Measurements from ENCODE around the gene IL13RA2. TPM values are rescaled to one million over a fixed set of nuclear protein-coding genes. Genes with fewer than 3 reads are reported as not detected.

The IL13RA2 gene
- total RNA-seq, 4 donors from 2014 or later: 0.81 TPM; not detected in 3

- Histone ChIP-seq H3K36me3 (no peaks in the 10 kb centered on the region), H3K4me3 (no peak overlapping the region), H3K9me3 (no peaks in the 10 kb centered on the region), H3K4me1 (no peaks in the 10 kb centered on the region), H3K27ac (no peak overlapping the region), H3K27me3 (no peaks in the 10 kb centered on the region)
- TF ChIP-seq POLR2AphosphoS5 (IDR thresholded peaks at IDR 0.05): no peak
- 23% methylated on average over 1 of the region's 1 CpG for whole genome bisulfite sequencing
- no peak for DNase-seq (ENCODE audit: low spot score in 2 of 2)
These were observed 35.8 kb upstream of the IL13RA2 start for GRCh38 chrX:115053223-115053622.

DNA sequence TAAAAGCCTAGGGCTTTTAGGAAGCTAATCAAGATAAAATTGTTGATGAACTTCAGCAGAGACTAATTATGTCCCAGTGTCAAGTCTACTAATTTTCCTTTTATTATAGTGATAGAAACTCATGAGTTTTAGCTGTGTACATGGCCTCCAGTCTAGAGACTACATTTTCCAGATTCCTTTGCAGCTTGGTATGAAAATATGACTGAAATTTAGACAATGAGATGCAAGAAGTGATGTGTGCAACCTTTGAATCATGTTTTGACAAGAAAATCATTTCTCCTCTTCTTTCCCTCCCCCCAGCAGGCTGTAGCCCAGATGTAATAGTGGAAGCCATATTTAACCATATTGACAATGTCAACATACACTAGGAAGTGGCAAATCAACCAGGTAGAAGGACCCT, 30.3 kb upstream of the IL13RA2 start:
- TF ChIP-seq EP300 (IDR thresholded peaks at IDR 0.05): no peak
- no peak for TF ChIP-seq POLR2AphosphoS5 (IDR thresholded peaks at IDR 0.05)
- TF ChIP-seq CTCF (IDR thresholded peaks at IDR 0.05): no peak
- Histone ChIP-seq H3K36me3 (no peaks in the 10 kb centered on the region), H3K9me3 (no peaks in the 10 kb centered on the region), H3K4me1 (no peaks in the 10 kb centered on the region), H3K27ac (no peak overlapping the region), H3K4me3 (no peak overlapping the region), H3K27me3 (no peaks in the 10 kb centered on the region)
- no peak for DNase-seq (ENCODE audit: low spot score in 2 of 2)

- no peaks in the 10 kb centered on the region for H3K4me1 ChIP-seq
- no peak overlapping the region for H3K27ac ChIP-seq
- H3K36me3 ChIP-seq: no peaks in the 10 kb centered on the region
- TF ChIP-seq EP300 (IDR thresholded peaks at IDR 0.05) (no peak), POLR2AphosphoS5 (IDR thresholded peaks at IDR 0.05) (no peak), POLR2A (IDR thresholded peaks at IDR 0.05) (no peak), CTCF (IDR thresholded peaks at IDR 0.05) (no peak)
- H3K27me3 ChIP-seq: no peaks in the 10 kb centered on the region
- no peak overlapping the region for H3K4me3 ChIP-seq
- no peaks in the 10 kb centered on the region for H3K9me3 ChIP-seq
- no peak for DNase-seq (ENCODE audit: low spot score in 2 of 2)
These were observed 29.8 kb upstream of the IL13RA2 start for GRCh38 chrX:115047181-115047580.

GRCh38 chrX:115040417-115040816, 23.0 kb upstream of the IL13RA2 start:
- H3K36me3 ChIP-seq: no peaks in the 10 kb centered on the region
- H3K27ac ChIP-seq: no peak overlapping the region
- H3K9me3 ChIP-seq: no peaks in the 10 kb centered on the region
- no peak overlapping the region for H3K4me3 ChIP-seq
- H3K27me3 ChIP-seq: no peaks in the 10 kb centered on the region
- no peaks in the 10 kb centered on the region for H3K4me1 ChIP-seq
- DNase-seq (ENCODE audit: low spot score in 2 of 2): no peak
- no peak for TF ChIP-seq POLR2A (IDR thresholded peaks at IDR 0.05)
- no peak for TF ChIP-seq CTCF (IDR thresholded peaks at IDR 0.05)
- no peak for TF ChIP-seq EP300 (IDR thresholded peaks at IDR 0.05)
- no peak for TF ChIP-seq POLR2AphosphoS5 (IDR thresholded peaks at IDR 0.05)
- WGBS: 86% methylated on average over 4 of the region's 4 CpGs

GRCh38 chrX:115038406-115038805, 21.0 kb upstream of the IL13RA2 start:
- Histone ChIP-seq H3K27ac (no peak overlapping the region), H3K4me1 (no peaks in the 10 kb centered on the region), H3K36me3 (no peaks in the 10 kb centered on the region), H3K27me3 (no peaks in the 10 kb centered on the region), H3K9me3 (no peaks in the 10 kb centered on the region), H3K4me3 (no peak overlapping the region)
- DNase-seq (ENCODE audit: low spot score in 2 of 2): no peak
- TF ChIP-seq EP300 (IDR thresholded peaks at IDR 0.05) (no peak), CTCF (IDR thresholded peaks at IDR 0.05) (no peak), POLR2A (IDR thresholded peaks at IDR 0.05) (no peak), POLR2AphosphoS5 (IDR thresholded peaks at IDR 0.05) (no peak)
- 59% methylated on average over 1 of the region's 1 CpG for WGBS

DNA sequence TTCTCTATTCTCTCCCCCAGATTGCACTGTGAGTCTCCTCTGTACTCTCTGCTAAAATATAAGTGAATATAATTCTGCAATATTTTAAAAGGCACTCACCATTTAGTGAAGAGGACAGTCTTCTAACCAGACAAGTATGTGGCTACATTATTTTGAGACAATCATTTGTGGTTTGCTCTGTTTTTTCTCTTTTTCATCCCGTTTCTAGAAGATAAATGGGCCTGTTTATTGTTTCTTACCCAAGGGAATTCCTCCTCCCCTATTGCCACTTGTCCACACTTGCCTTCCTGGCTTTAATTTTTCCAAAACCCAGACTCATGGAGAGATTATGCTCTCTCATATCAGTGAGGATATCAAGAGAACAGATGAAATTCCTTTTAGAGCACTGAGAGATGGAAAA, 18.6 kb upstream of the IL13RA2 start:
- Histone ChIP-seq H3K9me3 (no peaks in the 10 kb centered on the region), H3K4me3 (no peak overlapping the region), H3K36me3 (no peaks in the 10 kb centered on the region), H3K4me1 (no peaks in the 10 kb centered on the region), H3K27me3 (no peaks in the 10 kb centered on the region), H3K27ac (no peak overlapping the region)
- 19% methylated on average over 1 of the region's 1 CpG for WGBS
- TF ChIP-seq POLR2A (IDR thresholded peaks at IDR 0.05): no peak
- TF ChIP-seq EP300 (IDR thresholded peaks at IDR 0.05): no peak
- no peak for TF ChIP-seq POLR2AphosphoS5 (IDR thresholded peaks at IDR 0.05)
- TF ChIP-seq CTCF (IDR thresholded peaks at IDR 0.05): no peak
- DNase-seq (ENCODE audit: low spot score in 2 of 2): no peak

All from suprapubic skin (tissue), 4 donors.